ENCODE data around the gene TMEM164.
A peak's percentile ranks its signal among the peaks of the same experiment; 100 is the strongest.

TMEM164 gene

DNA sequence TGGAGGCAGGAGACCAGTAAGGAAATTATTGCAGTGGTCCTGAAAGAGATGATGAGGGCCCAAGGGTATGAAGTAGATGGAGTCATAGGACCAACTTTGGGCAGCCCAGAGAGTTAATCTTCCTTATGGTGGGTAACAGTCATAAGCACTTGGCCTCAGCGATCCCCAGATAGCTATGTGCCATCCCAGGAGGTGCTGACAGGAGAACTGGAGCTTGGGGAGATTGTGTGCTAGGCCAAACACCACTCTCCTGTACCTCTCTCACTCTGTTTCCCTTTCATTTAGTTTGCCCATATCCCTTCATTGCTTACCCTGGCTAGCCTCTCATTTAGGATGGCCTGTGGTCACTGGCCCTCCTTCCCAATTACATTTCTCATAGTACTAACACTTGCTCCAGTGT lies 60.0 kb downstream of the TMEM164 start:
- DNase-seq (ENCODE audit: insufficient read length, low spot score) (no peak), FAIRE-seq (no peak)

DNA sequence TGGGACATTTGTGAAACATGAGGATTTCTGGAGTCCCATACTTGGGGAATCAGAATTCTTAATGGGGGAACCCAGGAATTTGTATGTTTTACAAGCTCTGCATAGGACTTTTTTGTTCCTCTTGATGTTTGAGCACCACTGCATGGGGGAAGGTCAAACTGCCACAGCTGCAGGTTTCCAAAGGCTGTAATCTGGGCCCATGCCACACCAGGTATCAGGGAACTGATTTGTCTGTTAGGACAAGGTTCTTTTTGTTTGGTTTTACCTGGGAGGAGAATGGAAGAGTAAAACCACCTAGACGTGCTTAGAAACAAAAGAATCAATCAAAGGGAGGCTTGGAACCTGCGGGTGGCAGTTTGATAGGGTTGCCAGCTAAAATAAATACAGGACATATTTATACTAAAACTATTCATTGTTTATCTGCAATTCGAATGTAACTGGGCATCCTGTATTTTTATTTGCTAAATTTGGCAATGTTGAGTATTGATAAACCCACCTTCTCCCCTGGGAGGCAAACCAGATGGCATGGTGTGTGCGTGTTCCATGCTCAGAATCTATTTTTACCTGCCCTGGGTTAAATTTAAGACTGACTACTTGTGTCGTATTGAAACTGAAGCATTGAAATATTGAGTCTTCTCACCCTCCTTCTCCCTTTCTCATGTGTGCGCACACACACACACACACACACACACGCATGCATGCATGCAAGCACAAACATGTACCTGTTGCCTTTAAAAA lies 63.7 kb downstream of the TMEM164 start:
- no peak for DNase-seq (ENCODE audit: insufficient read length, low spot score)
- peak; percentile 33 for FAIRE-seq

DNA sequence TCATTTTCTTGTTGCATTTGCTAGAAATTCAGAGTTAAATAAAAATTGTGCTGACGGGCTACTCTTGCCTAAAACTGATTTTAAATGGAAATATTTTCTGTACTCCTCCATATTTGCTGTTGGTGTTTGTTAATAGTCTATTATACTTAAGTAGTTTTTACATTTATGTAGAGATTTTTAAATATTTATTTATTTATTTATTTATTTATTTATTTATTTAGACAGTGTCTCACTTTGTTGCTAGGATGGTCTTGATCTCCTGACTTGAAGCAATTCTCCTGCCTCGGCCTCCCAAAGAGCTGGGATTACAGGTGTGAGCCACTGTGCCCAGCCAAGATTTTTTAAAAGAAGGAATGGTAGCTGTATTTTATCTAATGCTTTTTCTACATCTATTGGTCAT lies 68.1 kb downstream of the TMEM164 start:
- DNase-seq (ENCODE audit: insufficient read length, low spot score) (no peak), FAIRE-seq (no peak)

DNA sequence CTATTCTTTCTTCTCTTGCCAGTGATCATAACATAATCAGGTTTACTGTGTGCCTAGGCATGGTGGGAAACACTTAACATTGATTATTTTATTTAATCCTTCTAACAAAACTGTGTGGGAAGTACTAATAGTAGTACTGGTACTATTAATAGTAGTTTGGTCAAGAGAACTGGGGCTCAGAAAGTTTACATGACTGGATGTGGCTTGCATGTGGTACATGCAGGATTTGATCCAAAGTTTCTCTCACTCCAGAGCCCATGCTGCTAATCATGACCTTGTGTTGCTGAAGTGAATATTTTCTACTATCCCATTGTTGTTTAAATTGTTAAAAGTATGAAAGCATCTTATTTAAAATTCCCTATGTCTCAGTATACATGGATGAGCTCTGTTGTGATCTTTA lies 78.4 kb downstream of the TMEM164 start:
- DNase-seq (ENCODE audit: insufficient read length, low spot score) (no peak), FAIRE-seq (no peak)

DNA sequence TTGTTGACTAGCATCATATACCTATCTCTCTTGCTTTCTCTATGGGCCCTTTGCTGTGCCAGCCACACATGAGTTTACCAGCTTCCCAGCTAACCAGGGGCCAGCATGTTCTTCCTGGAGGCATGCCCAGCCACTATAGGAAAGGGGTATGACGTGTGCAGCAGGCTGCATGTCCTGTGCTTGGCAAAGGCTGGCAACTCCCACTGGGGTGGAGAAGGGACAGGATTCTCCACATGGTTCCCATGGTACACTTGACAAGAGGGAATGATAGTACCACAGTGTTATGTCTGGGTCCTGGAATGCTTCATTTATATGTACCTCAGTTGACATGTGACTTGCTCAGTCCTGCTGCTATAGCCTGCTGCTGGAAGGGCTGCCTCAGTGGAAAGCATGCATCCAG lies 78.8 kb downstream of the TMEM164 start:
- DNase-seq (ENCODE audit: insufficient read length, low spot score) (no peak), FAIRE-seq (no peak)

DNA sequence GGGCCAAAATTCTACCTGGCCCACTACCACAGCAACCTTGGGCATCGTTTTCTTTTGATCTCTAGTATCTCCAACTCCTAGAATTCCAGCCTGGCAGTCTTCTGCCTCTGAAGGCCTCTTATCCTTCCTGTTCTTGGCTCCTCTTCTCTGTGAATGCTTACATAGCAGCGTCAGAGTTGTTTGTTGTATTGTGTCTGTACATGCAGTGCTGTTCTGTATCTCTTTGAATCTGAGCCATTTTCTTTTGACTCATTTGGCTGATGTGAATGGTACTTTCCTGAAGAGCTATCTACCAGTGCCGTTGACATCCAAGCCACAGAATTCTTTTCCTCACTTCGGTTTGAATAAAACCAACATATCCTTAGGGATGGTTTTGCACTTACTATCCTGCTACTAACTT lies 79.2 kb downstream of the TMEM164 start:
- no peak for FAIRE-seq
- no peak for DNase-seq (ENCODE audit: insufficient read length, low spot score)

DNA sequence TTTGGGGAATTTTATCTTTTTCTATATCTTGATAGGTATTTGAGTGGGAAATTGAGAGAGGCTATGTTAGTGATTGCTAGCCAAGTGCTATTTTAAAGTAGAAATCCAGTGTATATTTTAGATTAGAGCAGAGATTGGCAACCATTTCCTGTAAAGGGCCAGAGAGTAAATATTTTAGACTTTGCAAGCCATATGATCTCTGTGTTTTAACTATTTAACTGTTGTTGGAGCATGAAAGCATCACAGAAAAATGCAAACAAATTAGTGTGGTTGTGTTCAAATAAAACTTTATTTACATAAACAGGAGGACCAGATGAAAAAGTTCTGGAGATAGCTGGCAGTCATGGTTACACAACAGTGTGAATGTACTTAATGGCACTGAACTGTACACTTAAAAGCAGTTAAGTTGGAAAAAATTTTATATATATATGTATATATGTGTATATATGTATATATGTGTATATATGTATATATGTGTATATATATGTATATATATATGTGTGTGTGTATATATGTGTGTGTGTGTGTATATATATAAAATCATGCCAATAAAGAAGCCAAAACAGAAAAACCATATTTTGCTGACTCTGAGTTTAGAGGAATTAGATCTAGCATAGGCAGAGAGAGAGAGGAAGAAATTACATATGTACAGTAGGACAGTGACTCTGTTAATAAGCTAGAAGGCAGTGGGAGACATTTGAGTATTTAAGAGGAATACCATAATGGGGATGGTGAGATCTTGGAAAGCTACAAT lies 83.4 kb downstream of the TMEM164 start:
- FAIRE-seq (no peak), DNase-seq (ENCODE audit: insufficient read length, low spot score) (no peak)

DNA sequence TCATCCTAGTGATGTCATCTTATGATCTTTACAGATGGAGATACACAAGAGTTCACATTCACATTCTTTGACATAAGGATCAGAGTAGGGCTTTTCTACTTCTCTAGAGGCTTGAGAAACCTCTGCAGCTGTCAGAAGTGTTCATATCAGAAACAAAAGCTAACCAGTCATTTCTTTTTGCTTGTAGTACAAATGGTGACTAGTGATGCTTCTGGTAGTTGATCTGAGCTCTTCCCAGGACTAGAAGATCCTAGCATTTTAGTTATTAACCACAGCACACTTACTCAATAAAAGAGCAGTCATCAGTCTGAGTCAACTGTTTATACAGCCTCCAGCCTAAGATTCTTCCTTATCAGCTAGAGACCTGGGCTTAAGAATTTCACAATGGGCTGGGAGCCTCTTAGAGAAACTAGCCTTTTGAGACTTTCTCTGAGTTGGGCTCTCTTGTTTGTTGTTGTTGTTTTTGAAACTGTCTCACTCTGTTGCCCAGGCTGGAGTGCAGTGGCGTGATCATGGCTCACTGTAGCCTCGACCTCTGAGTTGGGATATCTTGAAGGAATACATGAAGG lies 84.1 kb downstream of the TMEM164 start:
- FAIRE-seq: peak; percentile 87

DNA sequence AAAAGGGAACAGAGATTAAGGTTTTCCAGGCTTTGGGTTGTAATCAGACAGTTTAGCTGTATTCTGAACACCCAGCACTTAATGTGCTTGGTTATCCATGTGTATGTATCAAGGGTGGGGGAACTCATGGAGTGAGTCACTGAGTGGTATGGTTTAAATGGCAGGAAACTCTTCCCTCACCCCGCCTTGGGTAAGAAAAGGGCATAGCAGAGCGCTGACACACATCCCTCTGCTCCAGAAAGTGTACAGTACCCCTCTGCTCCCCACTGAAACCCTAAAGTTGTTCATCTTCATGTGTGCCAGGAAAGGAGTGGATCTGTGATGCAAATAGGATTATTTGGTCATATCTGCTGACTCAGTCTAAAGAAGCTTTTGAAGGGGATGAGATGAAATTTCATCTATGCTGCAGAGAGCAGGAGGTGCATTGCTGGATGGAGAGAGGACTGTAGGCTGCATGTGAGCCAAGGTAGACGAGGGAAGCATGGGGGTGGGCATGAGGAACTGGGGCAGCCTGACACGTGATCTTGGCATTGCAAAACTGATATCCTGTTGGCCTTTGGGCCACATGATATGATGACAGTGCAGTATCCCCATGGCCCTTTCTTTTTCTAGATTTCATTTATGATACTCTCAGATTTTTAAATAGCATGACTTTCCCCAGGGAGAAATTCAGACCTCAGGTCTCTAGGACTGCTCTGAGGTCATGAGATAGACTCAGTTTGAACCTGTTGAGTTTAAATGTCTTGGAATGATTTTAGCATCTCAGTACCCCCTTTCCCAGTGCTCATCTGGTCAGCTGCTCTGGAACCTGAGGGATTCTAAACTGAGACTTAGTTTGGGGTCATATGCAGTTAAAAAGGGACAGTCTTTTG lies 84.8 kb downstream of the TMEM164 start:
- DNase-seq (ENCODE audit: insufficient read length, low spot score): no peak
- FAIRE-seq: no peak

More for the DNA sequence above, 84.1 kb downstream of the TMEM164 start:
- DNase-seq (ENCODE audit: insufficient read length, low spot score): no peak

DNA sequence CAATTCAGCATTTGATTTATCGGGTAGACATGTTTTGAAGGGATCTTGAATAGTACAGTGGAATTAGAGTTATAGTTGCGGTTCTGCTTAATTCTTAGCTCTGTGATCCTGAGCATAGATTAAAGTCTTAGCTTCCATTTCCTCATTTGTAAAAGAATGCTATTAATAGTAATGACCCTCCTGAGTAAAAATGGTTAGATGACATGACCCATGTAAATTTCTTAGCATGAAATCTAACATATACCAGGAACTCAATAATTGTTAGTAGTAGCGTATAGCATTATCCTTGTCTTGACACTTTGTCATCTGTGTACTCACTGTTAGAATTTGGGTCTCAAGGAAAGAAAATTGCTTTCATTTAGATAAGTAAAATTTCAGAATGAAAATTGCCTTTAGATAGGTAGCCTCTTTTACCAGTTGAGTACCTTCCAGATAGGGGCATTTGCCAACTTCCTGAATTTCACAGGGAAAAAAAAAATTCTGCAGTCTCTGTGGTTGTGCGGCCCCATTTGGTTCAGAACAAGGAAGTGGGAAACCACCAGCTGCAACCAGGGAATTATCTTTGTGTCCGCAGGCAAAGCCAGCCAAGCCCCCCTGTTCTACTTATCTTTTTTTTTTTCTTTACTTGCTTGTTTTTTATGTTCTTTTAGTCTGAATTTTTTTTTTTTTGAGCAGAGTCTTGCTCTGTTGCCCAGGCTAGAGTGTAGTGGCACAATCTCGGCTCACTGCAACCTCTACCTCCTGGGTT lies 86.9 kb downstream of the TMEM164 start:
- no peak for FAIRE-seq
- DNase-seq (ENCODE audit: insufficient read length, low spot score): no peak

DNA sequence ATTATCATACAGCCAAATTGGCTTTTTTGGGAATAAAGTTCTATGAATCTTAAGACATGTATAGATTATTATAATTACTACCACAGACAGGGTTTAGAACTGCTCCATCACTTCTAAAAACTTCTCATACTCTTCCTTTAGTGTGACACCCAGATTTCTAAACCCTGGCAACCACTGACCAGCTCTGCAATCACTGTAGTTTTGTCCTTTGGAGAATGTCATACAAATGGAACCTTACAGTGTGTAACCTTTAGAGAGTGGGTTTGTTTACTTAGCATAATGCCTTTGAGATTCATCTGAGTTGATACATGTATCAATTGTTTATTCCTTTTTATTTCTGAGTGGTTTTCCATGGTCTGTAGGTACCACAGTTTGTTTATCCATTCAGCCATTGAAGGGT lies 95.0 kb downstream of the TMEM164 start:
- FAIRE-seq (no peak), DNase-seq (ENCODE audit: insufficient read length, low spot score) (no peak)

DNA sequence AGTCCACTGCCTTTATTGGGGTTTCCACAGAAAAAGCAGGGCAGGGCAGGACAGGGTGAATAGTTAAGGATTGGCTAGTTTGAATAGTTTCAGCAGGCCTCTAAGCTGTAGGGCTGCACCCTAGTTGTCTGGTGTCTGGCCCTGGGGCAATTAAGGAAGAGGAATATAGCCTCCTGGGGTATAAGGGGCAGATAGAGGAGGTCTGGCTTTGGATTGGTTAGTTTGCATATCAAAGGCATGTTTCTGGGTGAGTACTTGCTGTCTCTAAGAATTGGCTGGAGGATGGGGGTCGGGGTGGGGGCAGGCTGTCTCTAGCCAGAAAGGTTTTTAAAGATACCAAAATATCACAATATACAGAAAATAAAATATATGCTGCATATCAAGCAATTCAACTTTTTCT lies 100.4 kb downstream of the TMEM164 start:
- no peak for DNase-seq (ENCODE audit: insufficient read length, low spot score)
- no peak for FAIRE-seq

DNA sequence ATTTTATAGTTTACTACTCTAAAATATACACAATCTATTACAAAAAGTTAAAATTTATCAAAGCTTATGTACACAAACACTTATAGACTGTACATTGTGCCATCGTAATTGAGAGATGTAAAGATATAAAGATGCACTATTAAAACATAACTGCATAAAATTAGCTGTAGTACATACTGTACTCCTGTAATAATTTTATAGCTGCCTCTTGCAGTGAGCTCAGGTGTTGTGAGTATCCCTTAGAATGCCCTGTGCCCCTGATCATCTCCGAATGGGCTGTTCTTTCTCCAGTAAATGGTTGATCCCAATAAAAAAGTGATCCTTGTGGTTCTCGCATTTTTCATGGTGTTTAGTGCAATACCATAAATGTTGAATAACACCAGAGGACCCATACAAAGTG lies 101.2 kb downstream of the TMEM164 start:
- FAIRE-seq: no peak
- no peak for DNase-seq (ENCODE audit: insufficient read length, low spot score)

DNA sequence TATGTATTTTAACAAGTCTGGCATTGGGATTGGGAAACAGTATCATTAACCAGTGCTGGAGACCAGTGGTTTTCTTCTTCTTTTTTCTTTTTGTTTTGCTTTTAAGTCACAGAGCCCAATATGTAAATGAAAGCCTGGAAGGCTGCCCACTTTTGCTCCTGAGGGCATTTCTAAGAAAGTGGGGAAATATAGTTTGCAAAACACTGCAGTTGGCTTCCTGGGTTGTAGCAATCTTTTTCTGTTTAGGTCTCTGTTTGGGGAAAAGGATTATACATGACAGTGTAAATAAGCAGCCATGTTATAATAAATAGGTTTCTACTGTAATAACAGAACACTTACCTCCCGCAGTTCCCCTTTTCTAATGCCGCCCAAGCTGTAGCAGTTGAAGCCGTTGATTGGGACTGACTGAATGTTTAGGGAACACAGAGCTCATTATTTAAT lies 105.5 kb downstream of the TMEM164 start:
- DNase-seq (ENCODE audit: insufficient read length, low spot score): no peak
- peak; percentile 86 for FAIRE-seq

DNA sequence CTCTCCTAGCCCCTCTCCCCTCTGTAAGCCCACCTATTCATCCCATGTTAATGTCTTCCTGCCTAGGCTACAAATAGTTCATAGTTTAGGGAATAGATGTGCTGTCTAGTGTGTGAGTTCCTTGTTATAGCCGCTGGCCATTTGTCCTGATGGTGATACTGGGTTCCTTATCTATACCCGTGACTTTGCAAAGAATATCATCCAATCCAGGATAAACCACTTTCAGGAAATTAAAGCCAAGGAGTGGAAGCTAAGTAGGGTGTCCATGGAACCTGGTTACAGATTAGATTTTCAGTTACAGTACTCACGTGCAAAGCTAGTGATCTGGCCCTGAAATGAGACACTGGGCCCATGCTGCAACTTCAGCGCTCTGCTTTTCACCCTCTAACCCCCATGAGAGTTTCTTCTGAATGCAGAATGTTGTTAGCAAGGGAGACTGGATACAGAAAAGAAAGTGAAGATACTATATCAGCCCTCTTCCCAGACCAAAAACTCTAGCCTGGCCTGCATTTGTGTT lies 111.4 kb downstream of the TMEM164 start:
- no peak for DNase-seq (ENCODE audit: insufficient read length, low spot score)

DNA sequence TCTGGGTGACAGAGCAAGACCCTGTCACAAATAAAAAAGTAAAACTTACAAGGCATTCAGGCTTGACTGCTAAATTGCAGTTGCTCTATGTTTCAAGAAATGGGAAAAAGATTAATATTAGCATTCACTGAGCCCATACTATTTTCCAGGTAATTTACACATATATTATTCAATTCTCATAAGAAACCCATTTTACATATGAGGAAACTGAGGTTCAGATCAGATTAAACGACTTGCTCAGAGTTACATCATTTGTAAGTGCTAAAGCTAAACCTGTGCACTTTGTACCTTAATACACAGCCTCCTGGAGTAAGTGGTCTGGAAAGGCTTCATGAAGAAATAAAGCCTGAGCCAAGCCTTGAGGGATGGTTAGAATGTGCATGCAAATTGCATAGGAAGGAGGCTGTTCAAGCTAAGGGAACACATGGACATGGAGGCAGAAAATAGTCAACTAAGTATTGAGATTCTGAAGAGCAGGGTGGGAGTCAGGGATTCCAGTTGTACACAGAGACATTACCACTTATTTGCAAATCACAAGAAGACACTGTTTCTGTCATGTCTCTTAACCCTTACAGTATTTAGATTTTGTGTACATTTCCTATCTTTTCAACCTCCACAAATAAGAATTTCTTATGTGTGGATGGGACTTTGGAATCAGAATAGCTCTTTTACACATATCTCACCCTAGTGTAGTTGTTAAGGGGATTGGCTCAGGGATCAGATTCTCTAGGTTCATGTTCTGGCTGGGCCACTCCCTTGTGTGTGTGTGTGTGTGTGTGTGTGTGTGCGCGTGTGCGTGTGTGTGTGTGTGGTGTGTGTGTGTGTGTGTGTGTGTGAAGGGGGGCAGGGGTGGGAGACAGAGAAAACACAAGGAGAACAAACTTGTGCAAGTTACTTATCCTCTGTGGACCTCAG lies 113.4 kb downstream of the TMEM164 start:
- FAIRE-seq (peak; percentile 64), DNase-seq (ENCODE audit: insufficient read length, low spot score) (no peak)

More for the DNA sequence above, 111.4 kb downstream of the TMEM164 start:
- no peak for FAIRE-seq

DNA sequence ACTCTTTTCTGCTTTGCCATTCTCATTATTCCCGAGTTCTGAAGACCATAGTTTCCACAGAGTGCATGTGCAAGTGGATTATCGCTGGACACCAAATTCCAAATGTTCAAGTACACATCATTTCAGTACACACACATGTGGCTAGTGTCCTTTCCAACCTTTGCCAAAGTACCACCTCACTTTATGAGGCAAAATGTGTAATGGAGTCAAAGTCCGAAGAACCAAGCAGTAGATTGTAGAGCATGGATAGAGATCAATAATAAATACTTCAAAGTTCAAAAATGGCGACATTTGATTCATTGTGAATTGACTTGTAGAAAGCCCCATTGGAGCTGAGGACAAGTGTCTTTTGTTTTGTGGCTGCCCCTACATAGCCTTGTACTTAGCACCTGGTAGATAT lies 115.6 kb downstream of the TMEM164 start:
- peak; percentile 39 for FAIRE-seq

DNA sequence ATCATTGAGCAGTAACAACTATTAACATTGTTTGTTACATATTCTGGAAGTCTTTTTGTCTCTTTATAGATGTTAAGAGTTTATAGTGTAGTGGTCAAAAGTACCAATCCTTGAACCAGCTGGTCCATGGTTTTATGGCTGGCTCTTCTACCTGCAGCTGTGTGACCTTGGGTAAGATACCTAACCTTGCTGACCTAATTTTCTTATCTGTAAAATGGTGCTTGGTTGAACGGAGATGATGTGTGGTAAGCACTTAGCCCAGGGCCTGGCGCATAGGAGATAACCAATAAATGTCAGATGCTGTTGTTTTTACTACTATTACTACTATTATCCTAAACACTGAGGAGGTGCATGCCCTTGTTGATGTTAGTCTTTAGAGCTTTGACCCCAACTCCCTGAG lies 116.6 kb downstream of the TMEM164 start:
- FAIRE-seq: no peak
- DNase-seq (ENCODE audit: insufficient read length, low spot score): no peak

More for the DNA sequence above, 115.6 kb downstream of the TMEM164 start:
- no peak for DNase-seq (ENCODE audit: insufficient read length, low spot score)

DNA sequence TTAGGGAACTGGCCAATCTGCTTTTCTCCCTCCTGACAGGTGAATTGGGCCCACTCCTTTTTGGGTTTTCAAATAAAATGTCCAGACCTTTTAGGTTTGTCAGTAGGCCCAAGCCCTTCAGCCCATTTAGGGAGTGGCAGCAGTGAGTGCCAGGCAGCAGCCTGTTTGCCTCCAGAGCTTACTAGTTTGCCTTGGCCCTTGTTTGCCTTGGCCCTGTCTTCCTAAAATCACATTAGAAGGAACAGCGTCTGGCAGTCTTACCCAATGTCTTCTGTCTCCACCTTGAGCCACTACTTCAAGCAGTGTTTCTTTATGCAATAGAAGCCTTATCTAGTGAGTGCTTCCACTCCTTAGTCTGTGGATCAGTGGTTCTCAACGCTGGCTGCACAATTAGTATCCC lies 117.1 kb downstream of the TMEM164 start:
- FAIRE-seq (no peak), DNase-seq (ENCODE audit: insufficient read length, low spot score) (no peak)
